Measurements from ENCODE around the gene ZNF385A.
A peak's percentile ranks its signal among the peaks of the same experiment; 100 is the strongest.
"Not testable (repeated sequence)": the region's sequence is repeated elsewhere in the genome, so short reads cannot be mapped to it uniquely, and the experiment has no call there.

The ZNF385A gene

GRCh38 chr12:54352891-54353874 is 31.4 kb downstream of the ZNF385A start:
- DNase-seq: no peak

GRCh38 chr12:54352022-54352531 is 32.5 kb downstream of the ZNF385A start:
- DNase-seq: peak; percentile 60

GRCh38 chr12:54351341-54351740 is 33.2 kb downstream of the ZNF385A start:
- no peak for DNase-seq

GRCh38 chr12:54350743-54351142 is 33.8 kb downstream of the ZNF385A start:
- DNase-seq: no peak

GRCh38 chr12:54349679-54350078 is 34.9 kb downstream of the ZNF385A start:
- no peak for DNase-seq

- DNase-seq: no peak
These were observed 35.5 kb downstream of the ZNF385A start for GRCh38 chr12:54349036-54349435.

GRCh38 chr12:54341378-54342300 is 42.9 kb downstream of the ZNF385A start:
- no peak for DNase-seq

GRCh38 chr12:54340846-54341245 is 43.7 kb downstream of the ZNF385A start:
- DNase-seq: no peak

- no peak for DNase-seq
These were observed 45.7 kb downstream of the ZNF385A start for GRCh38 chr12:54338698-54339296.

GRCh38 chr12:54337854-54338650 is 46.5 kb downstream of the ZNF385A start:
- DNase-seq: no peak

- no peak for DNase-seq
These were observed 47.2 kb downstream of the ZNF385A start for GRCh38 chr12:54337280-54337842.

GRCh38 chr12:54333420-54334034 is 51.0 kb downstream of the ZNF385A start:
- DNase-seq: no peak

- DNase-seq: no peak
These were observed 53.1 kb downstream of the ZNF385A start for GRCh38 chr12:54331461-54331860.

GRCh38 chr12:54330442-54330841 is 54.1 kb downstream of the ZNF385A start:
- DNase-seq: no peak

GRCh38 chr12:54329759-54330158 is 54.8 kb downstream of the ZNF385A start:
- DNase-seq: no peak

- no peak for DNase-seq
These were observed 55.8 kb downstream of the ZNF385A start for GRCh38 chr12:54328595-54329337.

- DNase-seq: not testable (repeated sequence)
These were observed 59.0 kb downstream of the ZNF385A start for GRCh38 chr12:54325442-54326109.

- DNase-seq: peak; percentile 91
These were observed 59.7 kb downstream of the ZNF385A start, which contains the start of gene COPZ1 for GRCh38 chr12:54324617-54325441. TSS of gene COPZ1 (plus strand) at chr12:54325131. CDS start at chr12:54325164, 33 bp downstream.

GRCh38 chr12:54321363-54321762 is 63.2 kb downstream of the ZNF385A start:
- DNase-seq: no peak
